HG03439 (cell line): Measurements from ENCODE around the gene MAP2K6.

Source experiments
- ATAC-seq: cut with Tn5 transposase; IDR thresholded peaks from one replicate; pipeline ENCODE4 v1.9.1; 2021; ENCODE audit warnings: mild to moderate bottlenecking, moderate library complexity; ENCODE audit not compliant: unreplicated experiment

MAP2K6 gene

GRCh38 chr17:69414408-69415274 lies at the start of gene MAP2K6:
Gene MAP2K6, plus strand, starts transcription at chr17:69414697. Its CDS starts 288 bp downstream, at chr17:69414985.
- ATAC-seq, result peak; percentile 95

- ATAC-seq, result peak; percentile 84
Observed at GRCh38 chr17:69367298-69367697, 47.2 kb upstream of the MAP2K6 start.

GRCh38 chr17:69373069-69373468 lies 41.4 kb upstream of the MAP2K6 start:
- no peak for ATAC-seq

GRCh38 chr17:69375229-69375628 lies 39.3 kb upstream of the MAP2K6 start:
- ATAC-seq, result no peak

GRCh38 chr17:69388822-69389442 lies 25.6 kb upstream of the MAP2K6 start:
- ATAC-seq, result no peak

- ATAC-seq, result no peak
Observed at GRCh38 chr17:69390795-69391501, 23.5 kb upstream of the MAP2K6 start.

- ATAC-seq, result no peak
Observed at GRCh38 chr17:69401251-69401650, 13.2 kb upstream of the MAP2K6 start.

GRCh38 chr17:69402052-69402451 lies 12.4 kb upstream of the MAP2K6 start:
- ATAC-seq, result no peak

GRCh38 chr17:69404399-69404798 lies 10.1 kb upstream of the MAP2K6 start:
- no peak for ATAC-seq

- ATAC-seq, result no peak
Observed at GRCh38 chr17:69405096-69405495, 9.4 kb upstream of the MAP2K6 start.

GRCh38 chr17:69406941-69407340 lies 7.6 kb upstream of the MAP2K6 start:
- no peak for ATAC-seq

GRCh38 chr17:69407759-69408158 lies 6.7 kb upstream of the MAP2K6 start:
- no peak for ATAC-seq

GRCh38 chr17:69410671-69411070 lies 3.8 kb upstream of the MAP2K6 start:
- no peak for ATAC-seq

GRCh38 chr17:69411766-69412165 lies 2.7 kb upstream of the MAP2K6 start:
- ATAC-seq, result no peak

- no peak for ATAC-seq
Observed at GRCh38 chr17:69412251-69412671, 2.2 kb upstream of the MAP2K6 start.

- ATAC-seq, result no peak
Observed at GRCh38 chr17:69415431-69415830, 934 bp downstream of the MAP2K6 start.

- ATAC-seq, result no peak
Observed at GRCh38 chr17:69417545-69418483, 3.3 kb downstream of the MAP2K6 start.

GRCh38 chr17:69418535-69418934 lies 4.0 kb downstream of the MAP2K6 start:
- ATAC-seq, result no peak

- ATAC-seq, result no peak
Observed at GRCh38 chr17:69423450-69423849, 9.0 kb downstream of the MAP2K6 start.

- no peak for ATAC-seq
Observed at GRCh38 chr17:69424287-69425041, 10.0 kb downstream of the MAP2K6 start.
